Stimulated activated CD4-positive, alpha-beta T cell treated with anti-CD3 and anti-CD28 coated beads, Interleukin-12 subunit alpha, Interleukin-12 subunit beta, amount 100 ng/mL, for 4 hours (primary cell): ENCODE data around the gene F5.

Experiments used
- DNase-seq: peaks from one replicate; pipeline ENCODE4 v3.0.0-alpha.2; 2020

F5 gene

DNA sequence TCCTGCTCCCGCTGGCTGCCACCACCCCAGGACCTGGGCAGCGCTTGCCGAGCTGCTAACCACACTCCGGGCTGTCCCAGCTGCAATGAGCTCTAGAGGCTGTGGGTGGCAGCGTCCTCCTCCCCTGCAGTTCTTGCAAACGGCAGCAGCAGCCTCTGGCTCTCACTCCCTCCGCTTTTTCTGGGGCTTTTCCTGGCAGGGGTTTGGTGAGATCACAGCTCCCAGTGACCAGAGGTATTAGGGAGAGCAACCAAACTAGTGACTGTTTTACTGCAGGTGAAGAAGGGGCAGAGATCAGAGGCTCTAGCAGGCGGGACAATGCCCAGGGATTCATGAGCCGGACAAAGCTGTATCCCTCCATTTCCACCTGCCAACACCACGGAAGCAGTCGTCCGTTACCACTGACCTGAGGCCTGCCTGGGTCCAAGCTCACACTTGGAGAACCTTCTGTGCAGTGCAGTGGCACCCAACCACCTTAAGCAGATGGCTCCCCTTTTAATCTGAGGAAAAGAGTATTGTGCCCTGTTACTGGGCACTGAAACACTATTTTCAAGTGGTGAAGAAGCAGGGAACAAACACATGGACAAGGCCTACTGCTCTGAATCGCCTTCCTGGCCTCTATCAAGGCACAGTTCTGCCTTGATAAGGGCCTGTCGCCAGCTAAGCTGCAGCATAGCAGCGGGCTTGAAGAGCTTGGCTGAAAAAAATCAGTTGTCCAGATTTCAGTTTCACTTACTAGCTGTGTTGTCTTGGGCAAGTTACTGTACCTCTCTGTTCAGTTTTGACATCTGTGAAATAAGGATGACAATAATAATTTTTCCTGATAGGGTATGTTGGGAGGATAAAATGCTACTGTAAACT, at the start of gene F5:
TSS of gene F5 (minus strand) at position 87 of the 861 bp plus-strand sequence. CDS start 95 bp downstream, outside the sequence.
- peak; percentile 80 for DNase-seq

DNA sequence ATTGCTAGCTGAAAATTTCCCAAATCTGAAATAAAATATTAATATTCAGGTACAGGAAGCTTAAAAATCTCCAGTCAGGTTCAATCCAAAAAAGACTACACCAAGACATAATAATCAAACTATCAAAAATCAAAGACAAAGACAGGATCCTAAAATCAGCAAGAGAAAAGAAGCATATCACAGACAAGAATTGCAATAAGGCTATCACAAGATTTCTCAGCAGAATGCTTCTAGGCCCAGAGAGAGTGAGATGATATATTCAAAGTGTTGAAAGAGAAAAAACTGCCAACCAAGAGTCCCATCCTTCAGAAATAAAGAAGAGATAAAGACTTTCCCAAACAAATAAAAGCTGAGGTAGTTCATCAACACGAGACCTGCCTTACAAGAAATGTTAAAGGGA, 48.6 kb upstream of the F5 start:
- DNase-seq, result no peak

DNA sequence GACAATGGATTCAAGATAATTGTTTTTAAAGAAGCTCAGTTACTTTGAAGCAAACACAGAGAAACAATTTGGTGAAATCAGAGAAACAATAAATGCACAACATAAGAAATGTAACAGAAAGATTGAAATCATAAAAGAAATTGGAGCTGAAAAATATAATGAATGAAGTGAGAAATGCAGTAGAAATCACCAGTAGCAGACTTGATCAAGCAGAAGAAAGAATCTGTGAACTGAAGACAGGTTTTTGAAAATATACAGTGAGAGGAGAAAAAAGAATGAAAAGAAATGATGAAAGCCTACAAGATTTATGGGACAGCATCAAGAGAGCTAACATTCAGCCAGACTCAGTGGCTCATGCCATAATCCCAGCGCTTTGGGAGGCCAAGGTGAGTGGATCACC, 47.9 kb upstream of the F5 start:
- no peak for DNase-seq

DNA sequence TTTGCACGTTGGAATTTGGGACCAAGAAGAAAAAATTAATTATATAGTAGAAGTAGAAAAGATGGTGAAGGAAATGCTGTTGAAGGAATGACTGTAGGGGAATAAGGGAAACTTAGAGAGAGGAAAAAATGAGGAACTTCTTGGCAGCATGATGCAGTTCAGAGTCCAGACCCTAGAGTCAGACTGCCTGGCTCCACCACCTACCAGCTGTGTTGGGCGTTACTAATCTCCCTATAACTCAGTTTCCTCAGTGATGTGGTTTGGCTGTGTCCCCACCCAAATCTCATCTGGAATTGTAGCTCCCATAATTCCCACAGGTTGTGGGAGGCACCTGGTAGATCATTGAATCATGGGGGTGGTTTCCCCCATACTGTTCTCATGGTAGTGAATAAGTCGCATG, 45.0 kb upstream of the F5 start:
- DNase-seq, result no peak

DNA sequence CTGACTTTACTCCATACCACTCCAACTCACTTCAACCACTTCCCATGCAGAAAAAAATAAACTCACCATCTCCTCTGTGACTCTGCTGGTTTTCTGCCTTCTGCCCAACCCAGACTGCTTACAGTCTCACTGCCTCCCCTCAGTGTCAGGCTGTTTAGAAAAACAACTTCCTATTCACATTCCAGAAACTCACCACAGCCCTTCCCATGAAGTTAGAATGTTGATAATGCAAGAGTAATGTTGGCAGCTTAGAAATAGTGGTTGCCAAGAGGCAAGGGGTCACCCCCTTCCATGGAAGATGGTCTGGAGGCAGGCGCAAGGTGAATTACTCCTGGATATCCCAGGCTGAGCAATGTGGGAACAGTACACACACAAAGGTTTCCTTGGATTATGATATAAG, 43.7 kb upstream of the F5 start, which contains the start of gene SELP:
TSS of gene SELP (minus strand) at position 119 of the 400 bp plus-strand sequence. CDS start at position 69, 50 bp downstream.
- DNase-seq, result no peak

DNA sequence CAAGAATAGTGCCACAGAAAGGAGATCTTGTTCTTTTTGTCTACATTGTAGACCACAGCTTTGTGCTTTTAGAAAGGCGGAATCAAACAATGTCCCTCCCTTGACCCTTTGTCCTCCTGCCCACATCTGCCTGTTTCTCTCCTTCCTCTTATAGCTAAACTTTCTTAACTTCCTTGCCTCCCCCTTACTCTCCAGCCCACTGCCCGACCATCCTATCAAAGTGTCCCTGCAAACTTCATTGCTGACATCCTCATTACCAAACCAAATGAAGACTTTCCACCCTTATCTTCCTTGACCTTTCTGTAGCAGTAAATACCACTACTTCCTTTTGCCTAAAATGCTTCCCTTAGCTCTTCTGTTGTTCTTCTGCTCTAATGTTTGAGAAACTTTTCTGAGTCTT, 38.6 kb upstream of the F5 start:
- DNase-seq, result no peak

DNA sequence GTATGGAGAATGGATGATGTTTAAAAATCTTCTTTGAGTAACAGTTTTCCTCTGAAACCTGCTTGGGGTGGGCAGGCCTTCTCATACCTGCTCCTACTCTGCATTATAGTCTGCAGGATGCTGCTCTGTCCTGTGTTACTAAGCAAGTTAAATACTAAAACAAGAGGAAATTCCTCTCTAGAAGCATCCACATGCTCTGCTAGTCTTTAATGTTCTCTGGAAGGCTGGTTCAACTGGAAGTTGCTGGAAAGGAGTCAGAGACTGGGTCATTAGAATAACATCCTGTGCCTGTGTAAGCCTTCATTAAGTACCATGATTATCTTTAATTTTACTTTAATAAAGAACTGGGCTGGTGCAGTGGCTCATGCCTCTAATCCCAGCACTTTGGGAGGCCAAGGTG, 37.8 kb upstream of the F5 start:
- DNase-seq, result no peak

DNA sequence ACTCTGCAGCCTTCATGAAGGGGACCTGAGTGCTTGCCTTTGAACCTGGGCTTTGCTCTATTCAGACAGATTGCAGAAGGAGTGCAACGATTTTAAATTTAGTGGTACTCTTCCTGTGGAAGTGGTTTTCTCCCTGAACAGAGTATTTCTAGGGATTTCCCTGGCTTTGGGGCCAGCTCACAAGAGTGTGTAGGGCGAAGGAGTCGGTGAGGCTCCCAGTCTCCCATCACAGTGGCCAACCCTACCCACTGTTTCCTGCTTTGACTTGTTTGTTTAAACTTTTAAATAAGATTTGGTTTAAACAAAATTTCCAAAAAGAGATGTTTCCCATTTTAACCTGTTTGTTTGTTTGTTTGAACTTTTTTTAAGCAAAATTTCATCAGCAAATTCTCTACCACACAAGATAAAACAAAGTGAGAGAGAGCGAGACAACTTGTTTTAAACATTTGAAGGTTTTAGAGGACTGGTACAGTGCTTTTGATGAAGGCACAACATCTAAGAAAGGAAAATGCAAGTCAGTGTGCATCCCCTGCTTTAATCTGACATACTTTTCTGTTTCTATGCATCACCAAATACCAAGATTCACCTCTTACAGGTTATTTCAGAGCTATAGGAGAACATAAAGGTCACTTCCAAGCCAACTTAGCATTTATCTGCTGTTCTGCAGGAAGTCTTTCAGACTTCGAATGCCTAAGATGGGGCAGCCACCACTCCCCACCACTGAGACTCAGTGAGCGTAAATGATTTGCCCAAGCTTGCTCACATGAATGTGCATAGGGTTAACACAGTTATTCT, 37.0 kb upstream of the F5 start:
- no peak for DNase-seq

DNA sequence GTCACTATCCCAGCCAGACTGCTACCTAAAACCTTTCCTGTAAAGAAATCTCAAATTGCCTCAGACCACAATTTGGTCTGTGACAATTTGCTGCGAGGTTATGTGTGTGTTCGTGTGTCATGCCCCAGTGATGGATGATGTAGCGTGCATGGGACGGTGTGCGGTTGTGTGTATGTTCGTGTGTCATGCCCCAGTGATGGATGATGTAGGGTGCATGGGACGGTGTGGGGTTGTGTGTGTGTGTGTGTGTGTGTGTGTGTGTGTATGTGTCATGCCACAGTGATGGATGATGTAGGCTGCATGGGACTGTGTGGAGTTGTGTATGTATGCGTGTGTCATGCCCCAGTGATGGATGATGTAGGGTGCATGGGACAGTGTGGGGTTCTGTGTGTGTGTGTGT, 34.3 kb upstream of the F5 start:
- DNase-seq, result no peak

DNA sequence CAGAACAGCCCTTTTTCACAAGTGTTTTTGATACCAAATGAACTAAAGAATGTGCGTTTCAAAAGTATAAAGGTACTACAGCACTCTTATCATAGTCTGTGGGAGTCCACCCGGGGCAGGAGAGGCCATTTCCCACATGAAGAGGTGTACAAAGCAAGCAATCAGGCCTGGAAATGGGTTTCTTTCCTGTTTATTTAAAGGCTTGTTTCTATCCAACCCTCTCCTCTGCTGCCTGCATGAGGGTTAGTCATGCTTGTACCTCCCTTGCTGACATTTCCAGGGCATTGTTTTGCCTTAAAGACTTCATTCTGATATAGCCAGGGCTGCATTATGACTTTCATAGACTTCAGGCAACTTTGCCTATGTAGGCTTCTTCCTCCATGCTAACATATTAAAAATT, 32.1 kb upstream of the F5 start:
- DNase-seq, result no peak

DNA sequence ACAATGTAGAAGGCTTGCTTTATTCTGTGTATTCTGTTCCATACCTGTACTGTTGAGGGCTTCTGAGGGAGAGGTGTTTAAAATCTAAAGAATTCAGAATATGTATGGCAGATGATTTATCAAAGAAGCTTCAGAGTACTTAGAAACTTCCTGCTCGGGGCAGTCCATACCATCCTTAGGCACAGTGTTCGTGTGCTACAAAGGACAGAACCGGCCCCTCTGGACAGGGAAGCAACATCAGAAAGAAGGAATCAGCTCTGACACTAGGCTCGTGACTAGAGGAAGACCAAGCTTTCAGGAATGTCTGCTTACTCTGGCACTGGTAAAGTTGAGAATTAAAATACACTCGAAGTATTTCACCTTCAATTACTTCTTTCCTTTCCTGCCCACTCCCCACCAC, 29.5 kb upstream of the F5 start:
- no peak for DNase-seq

DNA sequence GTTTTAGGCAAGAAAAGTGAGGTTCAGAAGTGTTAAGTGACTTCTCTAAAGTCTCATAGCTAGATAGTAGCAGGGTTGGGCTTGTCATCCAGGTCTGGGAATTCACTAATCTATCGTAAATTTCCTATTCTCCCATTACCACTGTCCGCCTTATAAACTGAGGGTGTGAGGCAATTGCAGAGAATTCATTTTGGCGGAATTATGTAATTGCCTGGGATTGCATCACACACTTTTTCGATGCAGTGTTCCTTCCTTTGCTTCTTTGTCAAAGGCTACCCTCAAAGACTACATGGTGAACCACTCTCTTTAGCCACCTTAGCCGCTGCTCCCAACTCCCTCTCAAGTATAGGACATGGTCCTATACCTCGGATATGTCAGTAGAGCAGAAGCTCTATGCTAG, 24.6 kb upstream of the F5 start:
- no peak for DNase-seq

DNA sequence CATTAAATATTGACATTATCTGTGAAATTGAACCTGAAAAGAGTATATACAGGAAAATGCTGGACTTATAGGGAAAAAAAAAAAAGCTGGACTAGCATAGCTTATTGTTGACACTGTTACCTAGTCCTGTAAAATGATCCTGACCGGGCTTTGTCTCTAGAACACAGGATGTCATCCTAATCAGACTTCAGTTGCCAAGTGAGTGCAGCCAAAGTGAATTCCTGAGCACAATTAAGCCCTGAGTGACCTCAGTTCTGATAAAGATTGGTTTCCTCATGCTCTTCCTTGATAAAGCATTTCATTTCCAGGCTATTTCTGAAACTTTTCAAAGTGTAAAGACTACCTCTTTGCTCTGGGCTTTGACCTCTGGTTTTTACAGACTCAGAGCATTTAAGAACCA, 23.8 kb upstream of the F5 start:
- no peak for DNase-seq

DNA sequence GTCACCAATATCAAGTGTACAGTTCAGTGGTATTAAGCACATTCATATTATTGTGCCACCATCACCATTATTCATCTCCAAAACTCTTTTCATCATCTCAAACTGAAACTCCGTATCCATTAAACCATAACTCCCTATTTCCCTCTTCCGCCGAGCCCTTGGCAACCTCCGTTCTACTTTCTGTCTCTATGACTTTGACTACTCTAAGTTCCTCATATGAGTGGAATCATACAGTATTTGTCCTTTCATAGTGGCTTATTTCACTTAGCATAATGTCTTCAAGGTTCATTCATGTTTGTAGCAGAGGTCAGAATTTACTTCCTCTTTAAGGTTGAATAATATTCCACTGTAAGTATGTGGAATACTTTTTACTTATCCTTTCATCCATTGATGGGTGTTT, 21.9 kb upstream of the F5 start:
- no peak for DNase-seq

DNA sequence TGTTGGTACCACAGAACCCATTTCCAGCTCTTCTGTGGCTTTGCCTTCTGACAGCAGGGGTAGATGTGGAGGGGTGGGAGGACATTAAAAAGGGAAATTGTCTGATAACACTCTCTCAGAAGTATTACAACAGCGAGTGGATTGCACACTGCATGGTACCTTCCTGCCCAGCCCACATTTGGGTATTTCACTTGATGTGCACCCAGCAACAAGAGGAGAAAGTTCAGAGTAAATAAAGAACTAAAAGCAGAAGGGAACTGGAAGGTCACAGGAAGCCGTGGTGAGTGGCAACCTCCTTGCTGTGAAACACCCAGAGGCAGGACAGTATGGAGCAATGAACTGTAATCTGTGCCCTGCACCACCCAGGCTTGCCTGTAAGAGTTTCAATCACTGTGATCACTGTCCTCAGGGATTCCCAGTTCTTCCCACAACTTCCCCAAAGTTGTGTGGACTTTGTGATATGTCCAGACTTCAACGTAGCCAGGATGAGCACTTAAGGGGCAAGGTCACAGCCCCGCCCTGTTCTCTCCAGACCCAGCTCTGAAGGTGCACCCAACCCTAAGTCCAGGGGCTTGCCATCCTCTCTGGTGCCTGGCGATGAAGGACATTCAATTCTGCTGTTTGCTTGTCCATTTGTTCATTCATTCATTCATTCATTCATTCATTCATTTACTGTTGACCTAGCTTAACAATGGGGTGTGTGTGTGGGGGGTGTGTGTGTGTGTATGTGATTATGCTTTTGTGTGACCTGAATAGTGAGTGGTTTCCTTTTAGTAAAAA, 18.7 kb upstream of the F5 start:
- DNase-seq, result no peak

DNA sequence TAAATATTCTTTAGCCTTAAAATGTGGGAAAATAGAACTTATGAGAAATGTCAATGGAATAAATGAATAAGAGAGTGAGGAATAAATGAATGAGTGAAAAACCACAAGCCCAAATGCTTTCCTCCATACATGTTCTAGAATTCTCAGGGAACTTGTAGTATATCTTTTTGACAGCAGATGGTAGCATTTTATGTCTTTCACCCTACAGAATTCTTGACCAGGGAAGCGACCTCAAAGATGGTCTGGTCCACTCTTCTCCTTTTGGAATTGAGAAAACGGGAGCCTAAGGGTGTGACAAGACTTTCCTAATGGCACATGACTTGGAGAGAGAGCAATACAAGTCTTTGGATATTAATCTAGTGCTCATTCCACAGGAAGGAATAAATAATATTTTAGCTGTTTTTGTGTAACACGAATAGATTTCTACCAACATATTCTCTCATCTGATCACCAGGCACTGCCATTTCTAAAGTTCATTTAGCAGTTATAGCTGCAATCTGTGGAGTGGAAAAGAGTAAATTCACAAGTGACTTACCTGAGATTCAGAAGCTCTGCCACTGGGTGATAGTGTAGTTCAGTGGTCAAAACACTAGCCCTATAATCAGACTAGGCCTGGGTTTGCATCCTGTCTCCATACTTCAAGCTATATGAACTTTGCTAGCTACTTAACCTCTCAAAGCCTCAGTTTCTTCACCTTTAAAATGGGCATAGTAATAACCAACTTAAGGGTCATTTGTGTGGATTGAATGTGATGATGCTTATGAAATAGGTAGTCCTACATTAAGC, 15.0 kb upstream of the F5 start:
- DNase-seq, result no peak

DNA sequence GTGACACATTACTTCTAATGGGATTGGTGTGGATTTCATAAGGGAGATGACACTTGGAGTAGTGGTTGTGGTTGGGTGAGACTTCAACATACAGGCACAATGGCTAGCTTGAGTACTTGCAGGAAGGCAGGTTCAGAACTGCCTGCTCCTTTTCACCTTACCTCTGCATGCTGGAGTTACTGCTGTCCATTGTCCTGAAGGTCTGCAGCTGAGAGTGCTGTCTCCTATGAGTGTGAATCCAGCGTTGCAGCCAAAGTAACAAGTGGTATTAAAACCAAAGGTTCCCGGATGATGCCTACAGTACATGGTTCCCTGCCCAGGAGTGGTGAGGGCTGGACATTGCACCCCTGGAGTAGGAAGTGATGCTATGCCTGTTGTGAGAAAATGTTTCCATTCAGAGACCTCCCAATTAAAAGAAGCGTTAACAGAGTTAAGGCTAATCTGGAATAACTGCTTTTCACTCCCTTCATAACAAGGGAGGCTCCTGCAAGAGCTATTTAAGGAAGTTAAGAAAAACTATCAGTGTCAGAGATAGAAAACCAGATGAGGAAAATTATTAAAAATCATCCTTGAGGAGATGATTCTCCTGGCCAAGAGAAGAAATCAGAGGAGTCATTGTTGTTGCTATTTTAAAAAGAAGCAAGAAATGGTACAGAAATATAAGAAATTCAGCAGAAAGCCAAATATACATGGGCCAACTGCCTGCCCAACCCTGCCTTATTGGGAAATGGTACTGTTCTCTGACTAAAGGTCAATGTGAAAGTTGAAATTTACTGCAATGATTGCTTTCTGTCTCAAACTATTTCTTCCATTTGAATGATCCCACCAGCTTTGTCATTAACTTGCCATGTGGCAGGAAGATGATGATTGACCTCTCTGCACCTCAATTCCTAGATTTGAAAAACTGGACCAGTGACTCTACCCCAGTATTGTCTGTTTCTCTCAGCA, 9.8 kb upstream of the F5 start:
- no peak for DNase-seq

DNA sequence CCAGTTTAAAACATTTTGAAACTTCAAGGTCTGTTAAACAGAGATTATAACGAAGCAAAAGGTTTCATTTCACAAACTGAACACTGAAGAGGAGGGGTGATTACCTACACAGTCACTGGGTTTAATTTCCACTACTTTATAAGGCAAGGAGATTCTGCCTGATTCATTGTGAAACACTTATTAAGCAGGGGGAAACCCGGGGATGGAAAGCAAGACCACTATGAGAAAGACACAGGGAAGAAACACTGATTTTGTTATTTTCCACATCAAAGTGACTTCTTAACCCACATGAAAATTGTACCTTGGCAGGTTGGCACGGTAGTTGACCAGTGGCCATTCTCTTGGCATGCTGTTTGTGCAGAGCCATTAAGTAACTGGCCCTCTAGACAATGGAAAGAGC, 8.1 kb upstream of the F5 start:
- DNase-seq, result no peak

DNA sequence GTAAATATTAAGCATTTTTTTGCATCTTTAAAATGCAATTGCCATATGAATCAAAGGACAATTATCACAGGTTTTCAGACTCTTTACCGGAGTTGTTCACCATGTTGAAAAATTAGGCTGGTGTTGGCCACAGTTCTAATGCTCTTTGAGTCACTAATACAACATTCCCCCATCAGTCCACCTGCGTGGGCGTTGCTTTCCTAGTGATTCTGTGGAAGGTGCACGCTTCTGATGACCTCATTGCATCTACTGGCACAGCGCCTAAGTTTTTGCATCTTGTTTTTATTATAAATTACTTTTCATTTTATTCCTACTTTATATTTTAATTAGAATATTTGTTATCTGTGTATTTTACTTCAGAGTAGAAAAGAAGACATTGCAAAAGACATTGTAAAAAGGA, 4.7 kb upstream of the F5 start:
- DNase-seq, result no peak

DNA sequence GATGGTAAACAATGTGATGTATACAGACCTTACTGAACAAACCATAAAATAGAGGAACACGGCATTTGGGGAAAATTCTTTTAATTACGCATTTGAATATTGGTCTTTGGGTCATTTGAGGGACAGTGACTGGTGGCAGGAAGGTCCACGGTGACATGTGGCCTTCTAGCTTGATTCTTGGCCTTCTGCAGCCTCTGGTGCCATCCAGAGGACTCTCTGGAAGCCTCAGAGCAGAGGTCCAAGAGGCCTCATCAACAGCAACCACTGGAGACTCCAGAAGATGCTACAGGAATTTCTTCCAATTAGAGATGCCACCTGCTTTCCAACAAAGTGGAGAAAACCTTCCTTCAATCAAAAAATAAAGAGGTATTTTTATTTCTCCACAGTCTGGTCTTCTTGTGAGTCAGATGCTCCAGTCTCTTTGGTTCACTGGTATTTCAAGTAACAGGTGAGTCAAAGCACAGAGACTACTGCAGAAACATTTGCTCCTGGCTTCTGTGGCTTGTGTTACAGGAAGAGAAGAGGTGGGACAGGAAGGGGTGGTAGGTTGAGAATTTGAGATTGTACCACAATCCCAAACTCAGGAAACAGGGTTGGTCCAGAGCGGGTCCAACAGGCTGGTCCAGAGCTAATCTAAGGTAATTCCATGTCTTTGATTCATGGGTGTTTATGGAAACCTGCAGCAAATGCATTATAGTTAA, 2.7 kb upstream of the F5 start:
- DNase-seq, result no peak

DNA sequence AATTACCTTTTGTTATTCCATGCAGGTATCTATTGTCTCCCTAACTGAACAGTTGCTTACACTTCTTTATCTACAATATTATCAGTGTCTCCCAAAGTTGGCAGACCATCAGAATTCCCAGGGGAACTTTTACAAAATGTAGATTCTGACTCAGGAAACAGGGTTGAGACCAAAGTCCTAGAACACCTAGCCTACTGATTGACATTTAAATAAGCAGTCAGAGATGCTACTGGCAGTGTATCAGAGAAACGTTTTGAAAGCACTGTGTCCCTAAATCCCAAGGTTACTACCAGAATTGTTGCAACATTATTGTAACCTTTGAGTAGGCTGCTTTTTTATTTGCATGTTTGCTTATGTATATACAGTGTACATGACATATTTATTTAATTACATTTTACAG, 1.8 kb upstream of the F5 start:
- DNase-seq, result no peak
